Lung (tissue), 16 donors: ENCODE data around the gene EME1. TPM values are rescaled to one million over a fixed set of nuclear protein-coding genes. Genes with fewer than 3 reads are reported as not detected.

ENCODE experiments used
- ATAC-seq: fragments of 200-7000 bp; cut with Tn5 transposase; one replicate; pipeline ENCODE4 v1.9.1; 2020; ENCODE audit warnings: moderate number of reproducible peaks; ENCODE audit not compliant: insufficient read depth, low FRiP score
- DNase-seq, 3 donors: peaks; one replicate each; pipeline ENCODE4 v3.0.0-alpha.2; 2013 to 2017
- H3K27ac ChIP-seq, 2 donors: one replicate each; pipeline ENCODE4 v1.5.1; 2013; ENCODE audit warnings: mild to moderate bottlenecking in 2 of 2, moderate library complexity in 2 of 2, control low read depth in 1 of 2, inconsistent platforms in 1 of 2, low read depth in 1 of 2, low read length in 1 of 2
- H3K27me3 ChIP-seq, 3 donors: one replicate each; pipeline ENCODE4 v1.5.1; 2013; ENCODE audit warnings: low read length in 2 of 3; ENCODE audit not compliant: control insufficient read depth in 3 of 3, insufficient read depth in 3 of 3
- H3K36me3 ChIP-seq, 4 donors: one replicate each; pipeline ENCODE4 v1.5.1; 2013; ENCODE audit warnings: low read length in 4 of 4, mild to moderate bottlenecking in 1 of 4, moderate library complexity in 1 of 4; ENCODE audit not compliant: control insufficient read depth in 4 of 4, insufficient read depth in 4 of 4
- H3K4me1 ChIP-seq, 5 donors: one replicate each; pipeline ENCODE4 v1.5.1; 2013; ENCODE audit warnings: low read length in 5 of 5, mild to moderate bottlenecking in 2 of 5, moderate library complexity in 1 of 5; ENCODE audit not compliant: control insufficient read depth in 5 of 5, insufficient read depth in 5 of 5
- H3K4me3 ChIP-seq: one replicate; pipeline ENCODE4 v1.5.1; 2013; ENCODE audit warnings: mild to moderate bottlenecking, control low read depth, moderate library complexity
- H3K9ac ChIP-seq, 2 donors: one replicate each; pipeline ENCODE4 v1.5.1; 2013; ENCODE audit warnings: low read length in 2 of 2, control low read depth in 1 of 2; ENCODE audit not compliant: insufficient read depth in 1 of 2
- H3K9me3 ChIP-seq, 4 donors: one replicate each; pipeline ENCODE4 v1.5.1; 2013; ENCODE audit warnings: low read length in 3 of 4, mild to moderate bottlenecking in 1 of 4, moderate library complexity in 1 of 4; ENCODE audit not compliant: control insufficient read depth in 4 of 4, insufficient read depth in 3 of 4
- CTCF ChIP-seq: IDR thresholded peaks from 2 replicates; pipeline ENCODE4 v1.5.1; 2012; ENCODE audit warnings: mild to moderate bottlenecking; ENCODE audit errors: control extremely low read depth, extremely low read depth
- WGBS, 2 donors: extraction: QIAGEN DNeasy Blood & Tissue Kit; methylation state at CpG; one replicate each; pipeline ENCODE4 v1.1.7; 2013; 5-methylcytosine and 5-hydroxymethylcytosine counted together
- long read RNA-seq, 5 donors: transcript quantifications; one replicate each; lab custom pipeline, GENCODE V29; 2026
- polyA plus RNA-seq, 2 donors: library from polyadenylated mRNA; stranded (reverse); fragments of 200-250 nt; gene quantifications; one replicate each; pipeline ENCODE4 v1.2.1, GENCODE V29; 2013
- total RNA-seq, 2 donors: library from RNA; depleted of rRNA in 1 of 2; stranded (reverse); fragments of >200 nt in 1 of 2; gene quantifications; one replicate each; pipeline ENCODE4 v1.2.1, GENCODE V29; 2014 to 2021
- donor health status: control.
- donor health status: control.
- donor health status: Bipolar disorder and iron deficiency.
- donor health status: healthy.
- donor health status: DM: yes; HTN: yes; CAD: no.

Gene EME1
- total RNA-seq (1 to 10 TPM; 1.5 to 2.8 TPM), polyA plus RNA-seq (1 to 10 TPM in 1 of 2 donors, under 1 TPM in 1; 0.55 to 2.1 TPM)
- long read RNA-seq, donor 1, partial matches to known transcripts = 0 of 32 reads
- long read RNA-seq, donor 1, other reads (novel, unspliced or antisense) = 30 of 32 reads
- long read RNA-seq, donor 2, partial matches to known transcripts = 0 of 1 reads
- long read RNA-seq, donor 2, other reads (novel, unspliced or antisense) = 0 of 1 reads
- long read RNA-seq, donor 3, partial matches to known transcripts = 0 of 14 reads
- long read RNA-seq, donor 3, other reads (novel, unspliced or antisense) = 14 of 14 reads
- long read RNA-seq, donor 4, partial matches to known transcripts = 0 of 1 reads
- long read RNA-seq, donor 4, other reads (novel, unspliced or antisense) = 0 of 1 reads
- long read RNA-seq, donor 5 = 0 reads

- peak within 1 kb of the TSS; percentile 65 to 92 for H3K9ac ChIP-seq
These were observed at the start of gene EME1, which contains the start of gene MRPL27 for GRCh38 chr17:50372758-50373556. Gene EME1, plus strand, starts transcription at chr17:50373229. Its CDS starts 1,980 bp downstream, at chr17:50375209. Gene MRPL27, minus strand, starts transcription at chr17:50373184. Its CDS starts 14 bp downstream, at chr17:50373170.

GRCh38 chr17:50325906-50326305 lies 47.1 kb upstream of the EME1 start:
- Histone ChIP-seq H3K36me3 (no peaks in the 10 kb centered on the region), H3K27me3 (no peaks in the 10 kb centered on the region), H3K4me1 (peaks cover 0 to 19% (median 4%) of the 10 kb centered on the region in 5 donors), H3K27ac (no peak overlapping the region), H3K4me3 (no peak overlapping the region), H3K9me3 (no peaks in the 10 kb centered on the region), H3K9ac (no peak overlapping the region)
- no peak for ATAC-seq
- 66 to 76% methylated on average over 4 of the region's 4 CpGs for WGBS, 2 donors
- TF ChIP-seq CTCF = no peak
- DNase-seq = peak in 1 of 3 donors; percentile 30

More at GRCh38 chr17:50372758-50373556, at the start of gene EME1, which contains the start of gene MRPL27:
- peak; percentile 89 for ATAC-seq
- Histone ChIP-seq H3K36me3 (peaks cover 12 to 33% (median 19%) of the 10 kb centered on the region in 4 donors), H3K4me1 (peaks cover 0 to 12% (median 3%) of the 10 kb centered on the region in 5 donors), H3K4me3 (peak within 1 kb of the TSS; percentile 85), H3K27ac (peak within 1 kb of the TSS; percentile 80 to 98), H3K27me3 (no peaks in the 10 kb centered on the region), H3K9me3 (no peaks in the 10 kb centered on the region)
- peak; percentile 87 to 94 (median 93) for DNase-seq
- 1 to 2% methylated on average over 42 of the region's 42 CpGs for WGBS, 2 donors
- TF ChIP-seq CTCF = no peak

GRCh38 chr17:50326831-50327364 lies 46.1 kb upstream of the EME1 start:
- Histone ChIP-seq H3K9ac (no peak overlapping the region), H3K36me3 (no peaks in the 10 kb centered on the region), H3K9me3 (no peaks in the 10 kb centered on the region), H3K27me3 (no peaks in the 10 kb centered on the region), H3K4me1 (peaks cover 0 to 19% (median 4%) of the 10 kb centered on the region in 5 donors), H3K27ac (no peak overlapping the region), H3K4me3 (no peak overlapping the region)
- DNase-seq (no peak), ATAC-seq (no peak)
- no peak for TF ChIP-seq CTCF
- 66 to 76% methylated on average over 9 of the region's 9 CpGs for WGBS, 2 donors
